PFSK-1 (cell line): ENCODE data around the gene LSS.

Experiments used
- POLR2AphosphoS5 ChIP-seq: IDR thresholded peaks from 2 replicates; pipeline ENCODE4 v1.6.1; 2012; ENCODE audit warnings: low read depth, mild to moderate bottlenecking, control low read depth, low read length, moderate library complexity
- REST ChIP-seq, 2 experiments: IDR thresholded peaks; 2 replicates each; pipeline versions ENCODE4 v1.6.1 to v1.8.0; 2011 to 2012; ENCODE audit warnings: low read depth in 2 of 2, low read length in 2 of 2, control low read depth in 1 of 2, inconsistent platforms in 1 of 2, mild to moderate bottlenecking in 1 of 2, moderate library complexity in 1 of 2; ENCODE audit not compliant: insufficient read depth in 1 of 2
- TAF1 ChIP-seq: IDR thresholded peaks from 2 replicates; pipeline ENCODE4 v1.6.1; 2012; ENCODE audit warnings: low read length, control low read depth, borderline replicate concordance; ENCODE audit not compliant: insufficient read depth

GRCh38 chr21:46243325-46243724 lies 14.8 kb upstream of the LSS start:
- TF ChIP-seq POLR2AphosphoS5 (no peak), REST (IDR thresholded peaks at IDR 0.05; ENCODE audit: insufficient read depth in 1 of 2, low read depth in 2 of 2, low read length in 2 of 2) (no peak), TAF1 (no peak)
